ENCODE data around the gene AHRR. TPM values are rescaled to one million over a fixed set of nuclear protein-coding genes. Genes with fewer than 3 reads are reported as not detected.

The AHRR gene
- total RNA-seq, 1 donor from 2014 or later: 4.5 TPM

- no peak for DNase-seq (ENCODE audit: low spot score)
Observed at GRCh38 chr5:407051-407450, 85.5 kb downstream of the AHRR start.

DNA sequence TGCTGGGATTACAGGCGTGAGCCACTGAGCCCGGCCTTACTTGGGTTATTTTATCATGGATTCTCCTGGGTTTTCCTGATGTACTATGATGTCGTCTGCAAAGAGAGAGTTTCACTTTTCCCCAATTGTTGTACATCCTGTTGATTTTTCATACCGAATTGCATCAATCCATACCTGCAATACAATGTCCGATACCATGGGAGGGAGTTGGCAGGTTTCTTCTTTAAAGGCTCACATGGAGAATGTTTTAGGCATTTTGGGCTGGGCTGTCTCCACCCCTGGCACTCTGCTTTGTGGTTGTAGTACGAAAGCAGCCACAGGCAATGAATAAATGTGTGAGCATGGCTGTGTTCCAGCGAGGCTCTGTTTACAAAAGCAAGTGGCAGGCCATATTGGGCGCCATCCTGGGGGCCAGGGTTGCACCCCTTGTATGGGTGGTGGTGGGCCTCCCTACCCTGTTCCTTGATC lies 86.3 kb downstream of the AHRR start:
- peak; percentile 81 for DNase-seq (ENCODE audit: low spot score)

- DNase-seq (ENCODE audit: low spot score): no peak
Observed at GRCh38 chr5:410911-411517, 89.5 kb downstream of the AHRR start.

GRCh38 chr5:411728-412127 lies 90.2 kb downstream of the AHRR start:
- peak; percentile 68 for DNase-seq (ENCODE audit: low spot score)

DNA sequence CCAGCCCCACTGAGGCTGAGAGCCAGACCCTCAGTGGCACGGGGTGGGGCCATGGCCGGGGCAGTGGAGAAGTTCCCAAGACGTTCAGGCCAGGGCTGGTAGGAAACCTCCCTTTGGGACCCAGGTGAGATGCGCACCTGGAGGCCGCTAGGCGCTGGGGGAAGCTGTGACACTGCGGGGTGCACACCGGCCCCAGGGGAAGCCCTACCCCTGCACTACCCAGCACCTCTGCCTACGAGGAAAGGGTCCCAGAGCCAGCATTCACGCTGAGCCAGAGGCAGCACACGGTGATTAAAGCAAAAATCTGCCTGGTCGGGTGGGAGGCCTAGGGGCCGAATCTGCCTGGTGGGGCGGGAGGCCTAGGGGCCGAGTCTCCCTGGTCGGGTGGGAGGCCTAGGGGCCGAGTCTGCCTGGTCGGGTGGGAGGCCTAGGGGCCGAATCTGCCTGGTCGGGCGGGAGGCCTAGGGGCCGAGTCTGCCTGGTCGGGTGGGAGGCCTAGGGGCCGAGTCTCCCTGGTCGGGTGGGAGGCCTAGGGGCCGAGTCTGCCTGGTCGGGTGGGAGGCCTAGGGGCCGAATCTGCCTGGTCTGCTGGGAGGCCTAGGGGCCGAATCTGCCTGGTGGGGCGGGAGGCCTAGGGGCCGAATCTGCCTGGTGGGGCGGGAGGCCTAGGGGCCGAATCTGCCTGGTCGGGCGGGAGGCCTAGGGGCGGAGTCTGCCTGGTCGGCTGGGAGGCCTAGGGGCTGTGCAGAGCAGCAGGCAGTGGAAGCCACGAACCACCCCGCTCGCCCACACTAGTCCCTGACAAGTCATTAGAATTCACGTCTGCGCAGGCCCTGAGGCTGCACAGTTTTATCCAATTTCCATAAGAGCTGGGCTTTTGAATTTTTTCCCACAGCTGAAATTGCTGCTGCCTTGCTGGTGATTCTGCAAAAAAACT lies 93.7 kb downstream of the AHRR start:
- peak; percentile 94 for DNase-seq (ENCODE audit: low spot score)

DNA sequence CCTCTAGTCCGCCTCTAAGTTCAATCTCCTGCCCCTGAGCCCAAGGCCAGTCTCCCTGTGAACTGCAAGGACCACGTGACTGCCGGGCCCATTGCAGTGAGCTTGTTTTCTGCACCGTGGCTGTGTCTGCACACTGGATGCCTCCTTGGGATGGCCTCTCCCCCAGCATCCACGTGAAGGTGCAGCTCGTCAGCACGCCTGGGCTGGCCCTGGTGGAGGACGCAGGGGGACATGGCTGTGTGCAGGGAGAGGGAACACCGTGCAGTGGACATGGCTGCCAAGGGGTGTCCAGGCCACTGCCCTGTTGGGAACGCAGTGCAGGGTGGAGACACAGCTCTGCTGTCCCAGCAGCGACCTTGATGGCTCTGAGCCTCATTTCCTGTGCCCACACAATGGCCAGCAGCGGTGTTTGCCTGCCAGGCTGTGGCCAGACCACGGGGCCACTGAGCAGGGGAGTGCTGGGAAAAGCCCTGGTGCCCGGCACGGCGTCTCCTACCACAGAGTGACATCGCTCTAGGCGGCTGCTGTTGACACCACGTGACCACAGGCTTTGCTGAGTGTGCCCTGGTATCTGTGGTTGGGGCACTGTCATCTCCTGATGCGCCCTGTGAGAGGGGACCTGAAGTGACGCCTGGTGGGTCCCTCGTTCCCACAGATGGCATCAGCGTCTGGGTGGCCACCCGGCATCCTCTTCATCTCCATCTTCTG lies 94.6 kb downstream of the AHRR start:
- peak; percentile 85 for DNase-seq (ENCODE audit: low spot score)

DNA sequence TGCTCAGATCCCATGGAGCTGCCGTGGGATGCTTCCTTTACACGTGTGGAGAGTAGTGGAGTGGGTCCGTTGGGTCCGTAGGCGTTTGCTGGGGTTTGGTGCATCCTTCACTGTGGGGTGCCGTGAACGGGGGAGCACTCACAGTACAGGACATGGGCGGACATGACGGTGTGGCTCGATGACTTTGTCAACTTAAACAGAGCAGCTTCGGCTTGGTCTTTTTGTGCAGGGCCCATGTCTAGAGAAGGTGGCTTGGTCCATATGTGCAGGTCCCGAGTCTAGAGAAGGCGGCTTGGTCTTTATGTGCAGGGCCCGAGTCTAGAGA lies 95.1 kb downstream of the AHRR start:
- DNase-seq (ENCODE audit: low spot score): peak; percentile 76

- DNase-seq (ENCODE audit: low spot score): peak; percentile 64
Observed at GRCh38 chr5:417301-418161, 96.0 kb downstream of the AHRR start.

- peak; percentile 83 for DNase-seq (ENCODE audit: low spot score)
Observed at GRCh38 chr5:418162-419121, 96.9 kb downstream of the AHRR start.

- DNase-seq (ENCODE audit: low spot score): peak; percentile 33
Observed at GRCh38 chr5:419970-420369, 98.5 kb downstream of the AHRR start.

GRCh38 chr5:420632-421286 lies 99.2 kb downstream of the AHRR start:
- DNase-seq (ENCODE audit: low spot score): peak; percentile 89

- peak; percentile 82 for DNase-seq (ENCODE audit: low spot score)
Observed at GRCh38 chr5:421287-421880, 99.9 kb downstream of the AHRR start.

GRCh38 chr5:421901-422300 lies 100.4 kb downstream of the AHRR start:
- DNase-seq (ENCODE audit: low spot score): peak; percentile 86

DNA sequence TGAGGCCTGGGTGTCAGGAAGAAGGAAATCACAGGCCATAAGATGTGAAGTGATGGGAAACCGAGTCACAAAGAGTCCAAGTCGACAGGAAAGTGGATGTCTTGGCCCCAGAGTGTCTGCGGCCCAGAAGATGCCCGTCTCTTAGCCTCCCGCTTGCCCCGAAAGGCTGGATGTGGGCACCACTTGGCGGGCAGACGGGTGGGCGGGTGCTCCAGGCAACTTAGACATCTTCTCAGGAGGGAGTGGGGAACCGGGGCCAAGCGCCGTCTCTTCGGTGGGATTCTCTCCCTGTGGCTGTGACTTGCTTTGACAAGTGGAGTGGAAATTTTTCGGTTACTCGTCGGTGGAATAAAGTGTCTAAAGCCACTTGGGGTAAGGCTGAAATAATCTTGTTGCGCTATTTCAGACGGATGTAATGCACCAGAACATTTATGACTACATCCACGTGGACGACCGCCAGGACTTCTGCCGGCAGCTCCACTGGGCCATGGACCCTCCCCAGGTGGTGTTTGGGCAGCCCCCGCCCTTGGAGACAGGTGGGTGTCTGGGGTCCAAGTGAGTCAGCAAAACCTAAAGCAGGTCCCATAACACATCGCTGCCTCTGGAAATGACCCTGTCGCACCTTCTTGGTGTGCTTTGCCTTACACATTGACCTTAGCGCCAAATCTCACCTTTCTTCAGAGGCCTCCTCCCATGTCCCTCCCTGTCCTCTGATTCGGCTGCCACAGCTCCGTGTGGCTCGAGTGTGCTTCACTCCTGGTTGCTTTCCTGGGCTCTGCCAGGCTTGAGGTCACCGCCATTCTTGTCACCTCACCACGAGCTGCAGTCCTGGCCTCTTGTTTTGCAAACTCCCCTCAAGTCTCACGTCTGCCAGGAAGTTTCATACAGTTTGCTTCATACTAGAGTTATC lies 101.1 kb downstream of the AHRR start:
- DNase-seq (ENCODE audit: low spot score): peak; percentile 71

DNA sequence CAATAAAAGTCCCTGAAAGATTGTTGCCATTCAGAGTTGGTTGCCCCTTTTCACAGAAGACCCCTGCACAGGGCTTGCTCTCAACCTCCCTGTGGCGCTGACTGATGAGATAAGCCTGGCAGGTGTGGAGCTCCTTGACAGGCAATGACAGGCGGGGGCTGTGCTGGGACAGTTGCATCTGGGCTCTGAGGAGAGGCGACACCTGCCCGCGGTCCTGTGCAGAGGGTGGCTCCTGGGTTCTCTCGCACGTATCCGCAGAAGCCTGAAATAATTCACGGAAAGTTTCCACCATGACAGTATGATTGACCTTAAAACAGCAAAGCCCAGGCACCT lies 101.7 kb downstream of the AHRR start:
- peak; percentile 87 for DNase-seq (ENCODE audit: low spot score)

DNA sequence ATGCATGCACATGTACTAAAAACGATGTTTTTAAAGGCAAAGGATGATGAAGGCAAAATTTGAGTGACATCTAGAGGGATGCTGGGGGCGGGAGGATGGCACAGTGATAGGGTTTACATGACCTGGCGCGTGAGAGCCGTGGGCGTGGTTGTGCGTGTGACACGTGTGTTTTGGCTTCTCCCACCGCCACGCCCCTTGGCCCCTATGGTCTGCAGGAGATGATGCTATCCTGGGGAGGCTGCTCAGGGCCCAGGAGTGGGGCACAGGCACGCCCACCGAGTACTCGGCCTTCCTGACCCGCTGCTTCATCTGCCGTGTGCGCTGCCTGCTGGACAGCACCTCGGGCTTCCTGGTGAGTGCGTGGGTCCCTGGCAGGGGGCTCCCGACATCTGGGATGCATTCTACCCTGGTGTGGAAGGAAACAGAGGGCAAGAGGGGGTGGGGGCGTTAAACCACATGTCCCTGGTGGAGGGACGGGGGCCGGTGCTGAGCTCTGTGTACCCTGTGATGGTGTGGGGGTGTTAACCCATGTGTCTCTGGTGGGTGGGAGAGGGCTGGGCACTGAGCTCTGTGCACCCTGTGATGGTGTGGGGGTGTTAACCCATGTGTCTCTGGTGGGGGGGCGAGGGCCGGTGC lies 102.2 kb downstream of the AHRR start:
- peak; percentile 81 for DNase-seq (ENCODE audit: low spot score)
